GM23248 (cell line): Measurements from ENCODE around the gene DCP1A.

Experiments
- EZH2 ChIP-seq: fragments of 200-600 bp; sonication (generic); IDR thresholded peaks from 2 replicates; pipeline ENCODE4 v1.6.1; 2018; ENCODE audit warnings: antibody characterized with exemption, mild to moderate bottlenecking; ENCODE audit not compliant: insufficient read depth, poor library complexity, severe bottlenecking
- EZH2phosphoT487 ChIP-seq: fragments of 200-600 bp; sonication (generic); IDR thresholded peaks from 2 replicates; pipeline ENCODE4 v1.6.1; 2018; ENCODE audit warnings: antibody characterized with exemption, moderate library complexity, mild to moderate bottlenecking, low read depth; ENCODE audit not compliant: insufficient read depth

DNA sequence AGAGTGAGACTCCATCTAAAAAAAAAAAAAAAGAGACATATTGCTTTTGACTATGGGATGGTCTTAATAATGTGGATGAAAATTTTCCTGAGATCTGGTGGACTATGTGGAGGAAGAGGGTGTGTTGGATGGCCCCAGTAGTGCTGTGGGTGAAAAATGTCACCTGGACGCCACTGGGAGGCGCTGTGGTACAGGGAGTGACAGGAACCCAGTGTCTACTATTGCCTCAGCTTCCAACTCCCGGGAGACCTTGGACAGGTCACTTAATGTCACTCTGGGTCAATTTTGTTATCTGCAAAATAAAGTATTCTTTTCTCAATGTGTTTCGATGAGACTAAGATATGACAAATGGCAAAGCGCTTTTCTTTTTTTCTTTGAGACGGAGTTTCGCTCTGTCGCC, 27.7 kb upstream of the DCP1A start:
- TF ChIP-seq EZH2phosphoT487 (no peak), EZH2 (no peak)
